HEK293T (cell line): Measurements from ENCODE around the gene MAP3K5.

Experiments
- ARNT ChIP-seq: fragments of 450-650 bp; IDR thresholded peaks from 2 replicates; pipeline ENCODE4 v1.6.1; 2017; ENCODE audit warnings: mild to moderate bottlenecking
- BHLHE40 ChIP-seq: fragments of 450-650 bp; IDR thresholded peaks from 2 replicates; pipeline ENCODE4 v1.6.1; 2016; ENCODE audit warnings: mild to moderate bottlenecking, moderate library complexity, borderline replicate concordance
- CTBP1 ChIP-seq: fragments of 450-650 bp; IDR thresholded peaks from 2 replicates; pipeline ENCODE4 v1.6.1; 2016; ENCODE audit warnings: borderline replicate concordance
- ELF4 ChIP-seq: fragments of 450-650 bp; IDR thresholded peaks from 2 replicates; pipeline ENCODE4 v1.6.1; 2017; ENCODE audit warnings: antibody characterized with exemption
- FOXA1 ChIP-seq: fragments of 450-650 bp; IDR thresholded peaks from 2 replicates; pipeline ENCODE4 v1.6.1; 2016; ENCODE audit warnings: mild to moderate bottlenecking
- HDGF ChIP-seq: fragments of 450-650 bp; IDR thresholded peaks from 2 replicates; pipeline ENCODE4 v1.6.1; 2017; ENCODE audit warnings: antibody characterized with exemption, borderline replicate concordance
- LEF1 ChIP-seq: fragments of 450-650 bp; IDR thresholded peaks from 2 replicates; pipeline ENCODE4 v1.6.1; 2017; ENCODE audit warnings: mild to moderate bottlenecking, borderline replicate concordance
- NFRKB ChIP-seq: fragments of 450-650 bp; IDR thresholded peaks from 2 replicates; pipeline ENCODE4 v1.6.1; 2016; ENCODE audit warnings: mild to moderate bottlenecking, moderate library complexity
- SP1 ChIP-seq: fragments of 450-650 bp; IDR thresholded peaks from 2 replicates; pipeline ENCODE4 v1.6.1; 2017
- SUZ12 ChIP-seq: fragments of 450-650 bp; IDR thresholded peaks from 2 replicates; pipeline ENCODE4 v1.6.1; 2016; ENCODE audit warnings: mild to moderate bottlenecking
- TARDBP ChIP-seq: fragments of 450-650 bp; IDR thresholded peaks from 2 replicates; pipeline ENCODE4 v1.6.1; 2016
- ZNF384 ChIP-seq: fragments of 450-650 bp; IDR thresholded peaks from 2 replicates; pipeline ENCODE4 v1.6.1; 2016
- TF ChIP-seq, protein P1 (sequence below): fragments of 450-650 bp; IDR thresholded peaks from 2 replicates; pipeline ENCODE4 v1.6.1; 2016

DNA sequence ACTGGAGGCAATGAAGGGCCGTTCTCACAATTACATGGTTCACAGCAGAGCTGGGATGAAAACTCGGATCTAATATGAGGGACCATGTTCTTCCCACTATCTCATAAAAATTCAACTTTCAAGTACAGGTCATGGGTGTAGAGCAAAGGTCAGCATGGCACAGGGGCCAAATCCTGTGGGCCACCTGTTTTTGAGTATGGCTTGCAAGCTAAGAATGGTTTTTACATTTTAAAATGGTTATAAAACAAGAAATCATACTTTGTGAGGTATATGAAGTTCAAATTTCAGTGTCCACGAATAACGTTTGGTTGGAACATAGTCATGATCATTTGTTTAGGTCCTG, 4.6 kb downstream of the MAP3K5 start:
- TF ChIP-seq ELF4 (no peak), FOXA1 (no peak), HDGF (no peak), SP1 (no peak), ZNF384 (no peak), BHLHE40 (no peak), CTBP1 (no peak), NFRKB (no peak), LEF1 (no peak), SUZ12 (no peak), TARDBP (no peak), ARNT (no peak)
- TF ChIP-seq, protein P1, sequence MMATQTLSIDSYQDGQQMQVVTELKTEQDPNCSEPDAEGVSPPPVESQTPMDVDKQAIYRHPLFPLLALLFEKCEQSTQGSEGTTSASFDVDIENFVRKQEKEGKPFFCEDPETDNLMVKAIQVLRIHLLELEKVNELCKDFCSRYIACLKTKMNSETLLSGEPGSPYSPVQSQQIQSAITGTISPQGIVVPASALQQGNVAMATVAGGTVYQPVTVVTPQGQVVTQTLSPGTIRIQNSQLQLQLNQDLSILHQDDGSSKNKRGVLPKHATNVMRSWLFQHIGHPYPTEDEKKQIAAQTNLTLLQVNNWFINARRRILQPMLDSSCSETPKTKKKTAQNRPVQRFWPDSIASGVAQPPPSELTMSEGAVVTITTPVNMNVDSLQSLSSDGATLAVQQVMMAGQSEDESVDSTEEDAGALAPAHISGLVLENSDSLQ = no peak
